ENCODE data around the gene FBXO46. TPM values are rescaled to one million over a fixed set of nuclear protein-coding genes. Genes with fewer than 3 reads are reported as not detected.
A peak's percentile ranks its signal among the peaks of the same experiment; 100 is the strongest.

Gene FBXO46
- total and polyA plus RNA-seq, 10 of the 15 experiments (the other 5 are each of a cell fraction or from before 2014, with no cell fraction given): 2.5 to 61.5 (median 13.7) TPM

DNA sequence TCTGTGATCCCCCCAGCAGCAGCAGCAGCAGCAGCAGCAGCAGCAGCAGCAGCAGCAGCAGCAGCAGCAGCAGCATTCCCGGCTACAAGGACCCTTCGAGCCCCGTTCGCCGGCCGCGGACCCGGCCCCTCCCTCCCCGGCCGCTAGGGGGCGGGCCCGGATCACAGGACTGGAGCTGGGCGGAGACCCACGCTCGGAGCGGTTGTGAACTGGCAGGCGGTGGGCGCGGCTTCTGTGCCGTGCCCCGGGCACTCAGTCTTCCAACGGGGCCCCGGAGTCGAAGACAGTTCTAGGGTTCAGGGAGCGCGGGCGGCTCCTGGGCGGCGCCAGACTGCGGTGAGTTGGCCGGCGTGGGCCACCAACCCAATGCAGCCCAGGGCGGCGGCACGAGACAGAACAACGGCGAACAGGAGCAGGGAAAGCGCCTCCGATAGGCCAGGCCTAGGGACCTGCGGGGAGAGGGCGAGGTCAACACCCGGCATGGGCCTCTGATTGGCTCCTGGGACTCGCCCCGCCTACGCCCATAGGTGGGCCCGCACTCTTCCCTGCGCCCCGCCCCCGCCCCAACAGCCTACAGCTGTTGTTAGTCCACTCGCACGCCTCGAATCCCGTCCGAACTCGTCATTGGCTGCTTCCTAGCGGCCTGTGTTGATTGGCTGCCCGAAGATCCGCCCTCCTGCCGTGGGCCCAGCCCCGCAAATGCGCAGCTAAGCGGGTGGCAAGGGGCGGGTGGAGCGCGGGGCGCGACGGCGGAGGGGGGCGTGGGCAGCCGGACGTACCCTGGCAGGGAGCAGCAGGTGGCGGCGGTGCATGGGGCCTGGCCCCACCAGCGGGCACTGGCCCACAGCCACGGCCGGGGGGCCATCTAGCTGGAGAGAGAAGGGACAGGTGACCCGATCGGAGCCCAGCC lies 39.8 kb upstream of the FBXO46 start (continued):
- TF ChIP-seq, protein P1, sequence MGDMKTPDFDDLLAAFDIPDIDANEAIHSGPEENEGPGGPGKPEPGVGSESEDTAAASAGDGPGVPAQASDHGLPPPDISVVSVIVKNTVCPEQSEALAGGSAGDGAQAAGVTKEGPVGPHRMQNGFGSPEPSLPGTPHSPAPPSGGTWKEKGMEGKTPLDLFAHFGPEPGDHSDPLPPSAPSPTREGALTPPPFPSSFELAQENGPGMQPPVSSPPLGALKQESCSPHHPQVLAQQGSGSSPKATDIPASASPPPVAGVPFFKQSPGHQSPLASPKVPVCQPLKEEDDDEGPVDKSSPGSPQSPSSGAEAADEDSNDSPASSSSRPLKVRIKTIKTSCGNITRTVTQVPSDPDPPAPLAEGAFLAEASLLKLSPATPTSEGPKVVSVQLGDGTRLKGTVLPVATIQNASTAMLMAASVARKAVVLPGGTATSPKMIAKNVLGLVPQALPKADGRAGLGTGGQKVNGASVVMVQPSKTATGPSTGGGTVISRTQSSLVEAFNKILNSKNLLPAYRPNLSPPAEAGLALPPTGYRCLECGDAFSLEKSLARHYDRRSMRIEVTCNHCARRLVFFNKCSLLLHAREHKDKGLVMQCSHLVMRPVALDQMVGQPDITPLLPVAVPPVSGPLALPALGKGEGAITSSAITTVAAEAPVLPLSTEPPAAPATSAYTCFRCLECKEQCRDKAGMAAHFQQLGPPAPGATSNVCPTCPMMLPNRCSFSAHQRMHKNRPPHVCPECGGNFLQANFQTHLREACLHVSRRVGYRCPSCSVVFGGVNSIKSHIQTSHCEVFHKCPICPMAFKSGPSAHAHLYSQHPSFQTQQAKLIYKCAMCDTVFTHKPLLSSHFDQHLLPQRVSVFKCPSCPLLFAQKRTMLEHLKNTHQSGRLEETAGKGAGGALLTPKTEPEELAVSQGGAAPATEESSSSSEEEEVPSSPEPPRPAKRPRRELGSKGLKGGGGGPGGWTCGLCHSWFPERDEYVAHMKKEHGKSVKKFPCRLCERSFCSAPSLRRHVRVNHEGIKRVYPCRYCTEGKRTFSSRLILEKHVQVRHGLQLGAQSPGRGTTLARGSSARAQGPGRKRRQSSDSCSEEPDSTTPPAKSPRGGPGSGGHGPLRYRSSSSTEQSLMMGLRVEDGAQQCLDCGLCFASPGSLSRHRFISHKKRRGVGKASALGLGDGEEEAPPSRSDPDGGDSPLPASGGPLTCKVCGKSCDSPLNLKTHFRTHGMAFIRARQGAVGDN (IDR thresholded peaks at IDR 0.05): 0 out of 2 replicates have a peak, but pooled peaks have one; percentile 39
- TF ChIP-seq MYB (IDR thresholded peaks at IDR 0.05; ENCODE audit: borderline replicate concordance, low read depth, low read length) (no peak), KLF5 (IDR thresholded peaks at IDR 0.05; ENCODE audit: partially characterized antibody) (no peak)

DNA sequence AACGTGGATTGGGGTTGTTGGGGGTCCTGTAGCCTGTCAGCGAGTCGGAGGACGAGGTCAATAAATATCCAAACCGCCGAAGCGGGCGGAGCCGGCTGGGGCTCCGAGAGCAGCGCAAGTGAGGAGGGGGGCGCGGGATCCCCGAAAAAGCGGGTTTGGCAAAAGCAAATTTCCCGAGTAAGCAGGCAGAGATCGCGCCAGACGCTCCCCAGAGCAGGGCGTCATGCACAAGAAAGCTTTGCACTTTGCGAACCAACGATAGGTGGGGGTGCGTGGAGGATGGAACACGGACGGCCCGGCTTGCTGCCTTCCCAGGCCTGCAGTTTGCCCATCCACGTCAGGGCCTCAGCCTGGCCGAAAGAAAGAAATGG lies 39.1 kb upstream of the FBXO46 start:
- Histone ChIP-seq H3K4me1 (ENCODE audit: control insufficient read depth, insufficient read depth, low read length) (peaks cover 4% of the 10 kb centered on the region), H3K4me3 (peak overlapping the region; percentile 78), H4K20me1 (ENCODE audit: control insufficient read depth, insufficient read depth) (no peaks in the 10 kb centered on the region), H3K36me3 (ENCODE audit: control insufficient read depth in 2 of 2, insufficient read depth in 2 of 2, low read length in 1 of 2) (no peaks in the 10 kb centered on the region), H3K9me3 (replicated peaks; ENCODE audit: control insufficient read depth, insufficient read depth, low read length) (no peaks in the 10 kb centered on the region), H3K4me2 (ENCODE audit: control insufficient read depth, insufficient read depth) (peak overlapping the region; percentile 98), H3K9ac (ENCODE audit: control insufficient read depth, insufficient read depth, low read length) (peak overlapping the region; percentile 61; the same call in 1 of the 2 replicates), H2AFZ (ENCODE audit: control insufficient read depth, low read depth, low read length) (peak overlapping the region; percentile 58), H3K79me2 (ENCODE audit: control insufficient read depth, insufficient read depth, low read length) (no peaks in the 10 kb centered on the region; the same call in 1 of the 2 replicates), H3K27ac (ENCODE audit: control insufficient read depth, insufficient read depth) (peak overlapping the region; percentile 67), H3K27me3 (replicated peaks in 1 of 2; ENCODE audit: control insufficient read depth in 2 of 2, insufficient read depth in 2 of 2, low read length in 1 of 2) (no peaks in the 10 kb centered on the region)
- DNase-seq (ENCODE audit: low read depth, low spot score) (no peak), ATAC-seq (peak; percentile 25), FAIRE-seq (no peak)
- WGBS (ENCODE audit: insufficient coverage, insufficient replicate concordance, low lambda C conversion rate, missing lambda C conversion rate): under 1% methylated on average over 28 of the region's 28 CpGs
- ChIA-PET RAD21 (ENCODE audit: unreplicated experiment) (interaction anchor here (0.5 to 3.6 kb wide), 26 partner anchors 9 to 1093 kb away, joined by 3 to 63 read pairs (median 7); partner anchors contain the start of genes DMWD, FBXO46, FOXA3 and IRF2BP1), POLR2A (interaction anchor here (0.5 to 3.3 kb wide), 23 partner anchors 9 to 946 kb away, joined by 3 to 28 read pairs (median 5); partner anchors contain the start of genes CCDC61, DMWD, FBXO46 and IRF2BP1), CTCF (interaction anchor here (0.6 to 4.5 kb wide), 32 partner anchors 10 to 330 kb away, joined by 3 to 110 read pairs (median 5); partner anchors contain the start of genes CCDC61, DMWD, FBXO46 and FOXA3), SMC1A (ENCODE audit: uncharacterized antibody, unreplicated experiment) (interaction anchor here (0.6 to 3.2 kb wide), 14 partner anchors 21 to 346 kb away, joined by 3 to 24 read pairs (median 4); partner anchors contain the start of genes DMWD, FBXO46 and SYMPK)
- in situ Hi-C loops (cut with MboI): no loop called here
- intact Hi-C loops (cut with micrococcal nuclease; ENCODE audit: unreplicated experiment): loop anchor here (2.0 to 5.0 kb wide), 4 partner anchors 23 to 78 kb away; partner anchors contain the start of genes DMWD, FBXO46, MEIOSIN and QPCTL
- no TSS peak for BruUV-seq (replicated peaks)
- no peak for TF ChIP-seq CHD2 (IDR thresholded peaks at IDR 0.05; ENCODE audit: borderline replicate concordance, low read depth, low read length)
- no peak for TF ChIP-seq BMI1 (IDR thresholded peaks at IDR 0.05; ENCODE audit: borderline replicate concordance)
- no peak for TF ChIP-seq ZZZ3 (IDR thresholded peaks at IDR 0.05; ENCODE audit: control insufficient read depth, insufficient read length, low read depth)
- no peak for TF ChIP-seq CREB1 (IDR thresholded peaks at IDR 0.05; ENCODE audit: low read depth)
- no peak for TF ChIP-seq TAF1 (IDR thresholded peaks at IDR 0.05; ENCODE audit: borderline replicate concordance, low read depth, low read length)
- TF ChIP-seq, protein P2, sequence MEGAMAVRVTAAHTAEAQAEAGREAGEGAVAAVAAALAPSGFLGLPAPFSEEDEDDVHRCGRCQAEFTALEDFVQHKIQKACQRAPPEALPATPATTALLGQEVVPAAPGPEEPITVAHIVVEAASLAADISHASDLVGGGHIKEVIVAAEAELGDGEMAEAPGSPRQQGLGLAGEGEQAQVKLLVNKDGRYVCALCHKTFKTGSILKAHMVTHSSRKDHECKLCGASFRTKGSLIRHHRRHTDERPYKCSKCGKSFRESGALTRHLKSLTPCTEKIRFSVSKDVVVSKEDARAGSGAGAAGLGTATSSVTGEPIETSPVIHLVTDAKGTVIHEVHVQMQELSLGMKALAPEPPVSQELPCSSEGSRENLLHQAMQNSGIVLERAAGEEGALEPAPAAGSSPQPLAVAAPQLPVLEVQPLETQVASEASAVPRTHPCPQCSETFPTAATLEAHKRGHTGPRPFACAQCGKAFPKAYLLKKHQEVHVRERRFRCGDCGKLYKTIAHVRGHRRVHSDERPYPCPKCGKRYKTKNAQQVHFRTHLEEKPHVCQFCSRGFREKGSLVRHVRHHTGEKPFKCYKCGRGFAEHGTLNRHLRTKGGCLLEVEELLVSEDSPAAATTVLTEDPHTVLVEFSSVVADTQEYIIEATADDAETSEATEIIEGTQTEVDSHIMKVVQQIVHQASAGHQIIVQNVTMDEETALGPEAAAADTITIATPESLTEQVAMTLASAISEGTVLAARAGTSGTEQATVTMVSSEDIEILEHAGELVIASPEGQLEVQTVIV (IDR thresholded peaks at IDR 0.05; ENCODE audit: borderline replicate concordance, partially characterized antibody): no peak
- TF ChIP-seq SMAD5 (IDR thresholded peaks at IDR 0.05; ENCODE audit: low read depth): no peak
- TF ChIP-seq, protein P3, sequence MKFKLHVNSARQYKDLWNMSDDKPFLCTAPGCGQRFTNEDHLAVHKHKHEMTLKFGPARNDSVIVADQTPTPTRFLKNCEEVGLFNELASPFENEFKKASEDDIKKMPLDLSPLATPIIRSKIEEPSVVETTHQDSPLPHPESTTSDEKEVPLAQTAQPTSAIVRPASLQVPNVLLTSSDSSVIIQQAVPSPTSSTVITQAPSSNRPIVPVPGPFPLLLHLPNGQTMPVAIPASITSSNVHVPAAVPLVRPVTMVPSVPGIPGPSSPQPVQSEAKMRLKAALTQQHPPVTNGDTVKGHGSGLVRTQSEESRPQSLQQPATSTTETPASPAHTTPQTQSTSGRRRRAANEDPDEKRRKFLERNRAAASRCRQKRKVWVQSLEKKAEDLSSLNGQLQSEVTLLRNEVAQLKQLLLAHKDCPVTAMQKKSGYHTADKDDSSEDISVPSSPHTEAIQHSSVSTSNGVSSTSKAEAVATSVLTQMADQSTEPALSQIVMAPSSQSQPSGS (IDR thresholded peaks at IDR 0.05; ENCODE audit: low read length): no peak
- TF ChIP-seq ZSCAN29 (IDR thresholded peaks at IDR 0.05): no peak
